Measurements from ENCODE around the gene HPSE2.

Gene HPSE2

DNA sequence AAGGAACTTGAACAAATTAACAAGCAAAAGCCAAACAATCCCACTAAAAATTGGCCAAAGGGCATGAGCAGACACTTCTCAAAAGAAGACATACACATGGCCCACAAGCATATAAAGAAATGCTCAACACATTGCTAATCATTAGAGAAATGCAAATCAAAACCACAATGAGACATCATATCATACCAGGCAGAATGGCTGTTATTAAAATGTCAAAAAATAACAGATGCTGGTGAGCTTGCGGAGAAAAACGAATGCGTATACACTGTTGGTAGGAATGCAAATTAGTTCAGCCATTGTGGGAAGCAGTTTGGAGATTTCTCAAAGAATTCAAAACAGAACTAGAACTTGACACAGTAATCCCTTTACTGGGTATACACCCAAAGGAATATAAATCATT is 477.2 kb downstream of the HPSE2 start:
- H3K4me3 ChIP-seq (ENCODE audit: low read depth, low read length), result no peak overlapping the region
- no peak overlapping the region for H3K27ac ChIP-seq
- no peaks in the 10 kb centered on the region for H3K4me1 ChIP-seq
- no peaks in the 10 kb centered on the region for H3K79me2 ChIP-seq
- no peak overlapping the region for H3K4me2 ChIP-seq (ENCODE audit: low read length)
- no peaks in the 10 kb centered on the region for H3K9me3 ChIP-seq (ENCODE audit: control insufficient read depth, low read length)
- H3K36me3 ChIP-seq (ENCODE audit: control insufficient read depth, insufficient read depth, low read length), result no peaks in the 10 kb centered on the region
- H3K27me3 ChIP-seq (ENCODE audit: control insufficient read depth, insufficient read depth, low read length), result no peaks in the 10 kb centered on the region
- TF ChIP-seq CTCF (IDR thresholded peaks at IDR 0.05), result no peak
- no peak overlapping the region for H3K9ac ChIP-seq
- no peak overlapping the region for H2AFZ ChIP-seq

- H3K27me3 ChIP-seq (ENCODE audit: control insufficient read depth, insufficient read depth, low read length), result no peaks in the 10 kb centered on the region
- no peak overlapping the region for H3K4me2 ChIP-seq (ENCODE audit: low read length)
- H3K27ac ChIP-seq, result no peak overlapping the region
- H3K9me3 ChIP-seq (ENCODE audit: control insufficient read depth, low read length), result no peaks in the 10 kb centered on the region
- no peaks in the 10 kb centered on the region for H3K36me3 ChIP-seq (ENCODE audit: control insufficient read depth, insufficient read depth, low read length)
- peak; percentile 22 for TF ChIP-seq CTCF (IDR thresholded peaks at IDR 0.05)
- no peak overlapping the region for H3K9ac ChIP-seq
- no peak overlapping the region for H3K4me3 ChIP-seq (ENCODE audit: low read depth, low read length)
- no peaks in the 10 kb centered on the region for H3K79me2 ChIP-seq
- no peaks in the 10 kb centered on the region for H3K4me1 ChIP-seq
- no peak overlapping the region for H2AFZ ChIP-seq
These were observed 487.4 kb downstream of the HPSE2 start for GRCh38 chr10:98748298-98748697.

DNA sequence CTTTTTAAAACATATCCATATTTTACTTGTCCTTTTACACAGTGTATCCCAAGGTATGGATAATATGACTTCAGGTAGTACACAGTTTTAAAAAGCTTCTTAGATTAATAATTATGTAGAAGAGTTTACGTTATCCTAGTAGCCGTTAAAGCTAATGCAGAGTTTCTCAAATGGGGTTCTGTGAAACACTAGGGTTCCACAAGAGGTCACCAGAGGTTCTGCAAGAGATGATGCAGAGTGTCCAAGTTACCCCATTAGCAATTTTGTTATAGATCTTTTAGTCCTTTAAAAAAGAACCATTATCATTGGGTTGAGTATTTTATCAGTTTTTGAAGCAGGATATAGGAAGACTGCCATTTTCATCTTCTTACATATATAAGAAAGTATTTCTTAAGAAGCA is 490.0 kb downstream of the HPSE2 start:
- H3K4me2 ChIP-seq (ENCODE audit: low read length), result no peak overlapping the region
- no peak overlapping the region for H2AFZ ChIP-seq
- H3K36me3 ChIP-seq (ENCODE audit: control insufficient read depth, insufficient read depth, low read length), result no peaks in the 10 kb centered on the region
- H3K27me3 ChIP-seq (ENCODE audit: control insufficient read depth, insufficient read depth, low read length), result no peaks in the 10 kb centered on the region
- no peak for TF ChIP-seq CTCF (IDR thresholded peaks at IDR 0.05)
- no peaks in the 10 kb centered on the region for H3K4me1 ChIP-seq
- no peaks in the 10 kb centered on the region for H3K79me2 ChIP-seq
- H3K9ac ChIP-seq, result no peak overlapping the region
- H3K27ac ChIP-seq, result no peak overlapping the region
- H3K4me3 ChIP-seq (ENCODE audit: low read depth, low read length), result no peak overlapping the region
- H3K9me3 ChIP-seq (ENCODE audit: control insufficient read depth, low read length), result no peaks in the 10 kb centered on the region

DNA sequence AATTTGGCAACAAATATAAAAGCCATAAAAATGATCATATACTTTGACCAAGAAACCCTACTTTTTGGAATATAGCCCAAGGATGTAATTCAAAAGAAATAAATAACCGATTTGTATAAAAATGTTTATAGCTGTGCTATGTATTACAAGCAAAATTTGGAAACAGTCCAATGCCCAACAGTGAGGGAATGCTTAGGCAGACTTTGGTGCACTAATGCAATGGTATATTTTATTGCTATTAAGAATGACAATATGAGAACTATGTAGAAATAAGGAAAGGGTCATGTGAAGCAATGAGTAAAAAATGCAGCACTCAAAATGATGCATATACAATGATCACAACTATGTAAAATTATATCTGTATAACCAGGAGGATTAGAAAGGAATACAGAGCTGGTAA is 515.1 kb downstream of the HPSE2 start:
- no peak overlapping the region for H3K4me2 ChIP-seq (ENCODE audit: low read length)
- no peaks in the 10 kb centered on the region for H3K36me3 ChIP-seq (ENCODE audit: control insufficient read depth, insufficient read depth, low read length)
- H3K27me3 ChIP-seq (ENCODE audit: control insufficient read depth, insufficient read depth, low read length), result no peaks in the 10 kb centered on the region
- H3K4me3 ChIP-seq (ENCODE audit: low read depth, low read length), result no peak overlapping the region
- no peak overlapping the region for H3K9ac ChIP-seq
- no peak for TF ChIP-seq CTCF (IDR thresholded peaks at IDR 0.05)
- no peak overlapping the region for H2AFZ ChIP-seq
- H3K4me1 ChIP-seq, result no peaks in the 10 kb centered on the region
- H3K79me2 ChIP-seq, result no peaks in the 10 kb centered on the region
- H3K9me3 ChIP-seq (ENCODE audit: control insufficient read depth, low read length), result no peaks in the 10 kb centered on the region
- no peak overlapping the region for H3K27ac ChIP-seq

- no peaks in the 10 kb centered on the region for H3K27me3 ChIP-seq (ENCODE audit: control insufficient read depth, insufficient read depth, low read length)
- H3K4me1 ChIP-seq, result no peaks in the 10 kb centered on the region
- H3K79me2 ChIP-seq, result no peaks in the 10 kb centered on the region
- no peaks in the 10 kb centered on the region for H3K36me3 ChIP-seq (ENCODE audit: control insufficient read depth, insufficient read depth, low read length)
- TF ChIP-seq CTCF (IDR thresholded peaks at IDR 0.05), result no peak
- H3K9me3 ChIP-seq (ENCODE audit: control insufficient read depth, low read length), result no peaks in the 10 kb centered on the region
- no peak overlapping the region for H3K9ac ChIP-seq
- H3K4me2 ChIP-seq (ENCODE audit: low read length), result no peak overlapping the region
- H2AFZ ChIP-seq, result no peak overlapping the region
- no peak overlapping the region for H3K4me3 ChIP-seq (ENCODE audit: low read depth, low read length)
- H3K27ac ChIP-seq, result no peak overlapping the region
These were observed 522.1 kb downstream of the HPSE2 start for GRCh38 chr10:98713586-98713985.

All from parathyroid adenoma (tissue), 2 donors.